ENCODE results near the gene GABRA5.
"Not testable (repeated sequence)": the region's sequence is repeated elsewhere in the genome, so short reads cannot be mapped to it uniquely, and the experiment has no call there.

Gene GABRA5
- total RNA-seq = 0 reads per million in 2 experiments

DNA sequence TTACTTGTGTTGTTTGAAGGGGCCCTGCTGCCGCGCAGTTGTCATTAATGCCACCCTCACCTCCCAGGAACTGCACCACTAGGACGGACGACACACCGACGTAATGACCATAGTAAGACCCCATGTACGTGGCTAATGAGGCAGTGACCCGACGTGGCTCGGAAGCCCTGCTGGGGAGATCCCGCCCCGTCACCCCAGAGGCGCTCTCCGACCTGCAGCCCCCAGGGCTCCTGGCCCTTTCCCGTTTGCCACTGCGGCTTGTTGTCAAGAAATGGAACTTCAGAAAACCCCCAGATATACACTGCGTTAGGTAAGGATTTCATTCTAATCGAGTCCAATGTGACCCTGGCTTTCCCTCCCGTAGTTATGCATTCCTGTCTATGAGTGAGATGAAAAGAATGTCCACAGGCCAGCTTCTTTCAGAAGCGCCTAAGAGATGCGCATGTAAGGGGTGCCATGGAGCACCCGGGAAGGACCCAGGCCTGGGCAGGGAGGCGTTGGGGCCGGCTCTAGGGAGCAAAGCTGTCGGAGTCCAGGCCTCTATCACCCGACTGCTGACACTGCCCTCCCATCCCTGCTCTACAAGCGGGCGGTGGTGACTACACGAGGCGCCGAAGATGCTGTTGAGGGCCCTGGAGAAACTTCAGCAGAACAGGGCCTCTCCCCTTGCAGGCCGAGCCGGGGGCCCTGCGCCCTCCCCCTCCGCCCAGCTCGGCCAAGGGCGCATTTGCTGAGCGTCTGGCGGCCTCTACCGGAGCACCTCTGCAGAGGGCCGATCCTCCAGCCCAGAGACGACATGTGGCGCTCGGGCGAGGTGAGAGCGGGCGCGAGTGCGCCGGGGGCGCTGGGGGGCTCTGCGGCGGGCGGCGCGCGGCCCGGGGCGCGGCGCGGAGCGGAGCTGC is at the start of gene GABRA5:
GABRA5 (plus strand) TSS at position 765 of the 902 bp plus-strand sequence. CDS start 2,187 bp downstream, outside the sequence.
- no peak for DNase-seq (ENCODE audit: low read depth)

DNA sequence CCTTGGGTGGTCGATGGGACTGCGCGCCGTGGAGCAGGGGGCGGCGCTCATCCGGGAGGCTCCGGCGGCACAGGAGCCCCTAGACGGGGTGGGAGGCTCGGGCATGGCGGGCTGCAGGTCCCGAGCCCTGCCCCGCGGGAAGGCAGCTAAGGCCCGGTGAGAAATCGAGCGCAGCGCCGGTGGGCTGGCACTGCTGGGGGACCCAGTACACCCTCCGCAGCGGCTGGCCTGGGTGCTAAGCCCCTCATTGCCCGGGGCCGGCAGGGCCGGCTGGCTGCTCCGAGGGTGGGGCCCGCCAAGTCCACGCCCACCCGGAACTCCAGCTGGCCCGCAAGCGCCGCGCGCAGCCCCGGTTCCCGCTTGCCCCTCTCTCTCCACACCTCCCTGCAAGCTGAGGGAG is 35.7 kb upstream of the GABRA5 start:
- DNase-seq (ENCODE audit: low read depth) = not testable (repeated sequence)

DNA sequence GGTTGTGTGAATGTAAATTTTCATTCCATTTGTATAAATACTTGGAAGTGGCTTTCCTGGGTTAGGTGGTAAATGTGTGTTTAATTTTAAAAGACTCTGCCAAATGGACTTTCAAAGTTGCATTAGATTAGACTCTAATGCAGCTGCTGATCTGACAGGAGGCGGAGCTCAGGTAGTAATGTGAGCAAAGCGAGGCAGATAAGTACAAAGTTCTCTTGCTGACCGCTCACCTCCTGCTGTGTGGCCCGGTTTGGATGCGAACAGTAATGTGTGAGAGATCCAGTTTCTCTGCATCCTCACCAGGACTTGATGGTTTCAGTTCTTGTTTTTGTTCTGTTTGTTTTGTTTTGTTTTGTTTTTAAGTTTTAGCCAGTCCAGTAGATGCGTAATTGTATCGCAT is 34.9 kb upstream of the GABRA5 start:
- DNase-seq (ENCODE audit: low read depth) = no peak

DNA sequence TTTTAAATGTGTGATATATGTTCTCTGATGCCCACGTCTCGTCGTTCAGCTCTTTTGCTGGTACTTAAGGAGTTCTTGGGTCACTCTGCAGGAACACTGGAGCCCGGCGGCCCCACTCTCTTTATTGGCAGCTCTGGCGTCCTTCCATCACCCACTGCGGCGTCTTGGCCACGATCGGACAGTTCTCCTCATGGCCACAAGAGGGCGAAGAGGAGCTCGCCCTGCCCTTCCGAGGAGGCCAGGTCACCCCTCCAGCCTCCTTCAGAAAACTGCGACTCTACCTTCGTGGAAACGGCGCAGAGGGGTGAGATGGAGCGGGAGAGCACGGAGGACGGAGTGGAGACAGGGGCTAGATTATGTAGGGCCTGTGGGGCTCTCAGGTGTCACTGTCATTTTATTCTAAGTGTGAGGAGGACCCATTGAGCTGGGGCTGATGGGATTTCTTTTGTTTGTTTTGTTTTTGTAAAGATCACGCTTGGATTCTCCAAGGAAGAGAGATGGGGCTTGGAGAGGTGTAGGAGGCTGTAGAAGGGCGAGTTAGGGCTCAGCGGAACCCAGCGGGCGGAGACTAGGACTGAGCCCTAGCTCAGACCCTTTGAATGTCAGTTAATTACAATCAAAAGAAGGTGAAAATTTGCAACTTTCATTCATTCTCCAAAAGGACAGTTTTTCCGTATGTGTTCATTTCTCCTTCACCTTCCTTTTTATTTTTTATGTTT is 28.0 kb upstream of the GABRA5 start:
- DNase-seq (ENCODE audit: low read depth) = no peak

DNA sequence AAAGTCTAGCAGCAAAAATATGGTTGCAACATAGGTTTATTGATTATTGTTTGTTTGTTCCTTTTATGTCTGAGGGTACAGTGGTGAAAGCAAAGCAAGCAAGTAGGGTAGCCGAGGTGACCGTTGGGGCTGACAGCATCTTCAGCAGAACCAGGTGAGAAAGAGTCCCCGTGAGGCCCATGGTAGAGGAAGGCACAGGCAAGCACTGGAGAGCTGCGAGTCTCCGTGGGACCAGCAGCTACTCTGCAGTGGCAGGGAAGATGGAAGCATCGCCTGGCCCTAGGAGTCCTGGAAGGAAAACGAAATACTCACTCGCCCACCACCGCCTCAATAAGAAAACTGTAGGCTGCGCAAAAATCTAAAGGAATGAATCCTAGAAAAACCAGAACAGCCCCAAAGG is 25.3 kb upstream of the GABRA5 start:
- DNase-seq (ENCODE audit: low read depth) = no peak

DNA sequence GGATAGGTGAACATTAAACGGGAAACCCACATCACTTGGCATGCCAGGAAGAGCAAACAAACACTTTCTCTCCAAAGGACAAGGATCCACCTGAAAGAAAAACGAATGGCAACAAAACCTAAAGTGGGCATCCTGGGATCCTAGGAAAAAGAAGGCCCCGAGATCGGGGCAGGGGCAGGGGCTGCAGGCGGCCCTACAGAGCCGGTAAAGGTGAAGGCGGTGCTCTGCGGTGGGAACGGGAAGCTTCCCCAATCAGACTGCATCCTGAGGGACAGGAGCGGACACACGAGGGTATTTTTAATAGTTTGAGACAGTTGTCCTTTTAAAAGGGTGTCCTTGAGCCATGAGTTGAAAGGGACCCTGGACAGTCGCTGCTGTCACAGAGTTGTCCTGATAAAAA is 24.9 kb upstream of the GABRA5 start:
- DNase-seq (ENCODE audit: low read depth) = no peak

DNA sequence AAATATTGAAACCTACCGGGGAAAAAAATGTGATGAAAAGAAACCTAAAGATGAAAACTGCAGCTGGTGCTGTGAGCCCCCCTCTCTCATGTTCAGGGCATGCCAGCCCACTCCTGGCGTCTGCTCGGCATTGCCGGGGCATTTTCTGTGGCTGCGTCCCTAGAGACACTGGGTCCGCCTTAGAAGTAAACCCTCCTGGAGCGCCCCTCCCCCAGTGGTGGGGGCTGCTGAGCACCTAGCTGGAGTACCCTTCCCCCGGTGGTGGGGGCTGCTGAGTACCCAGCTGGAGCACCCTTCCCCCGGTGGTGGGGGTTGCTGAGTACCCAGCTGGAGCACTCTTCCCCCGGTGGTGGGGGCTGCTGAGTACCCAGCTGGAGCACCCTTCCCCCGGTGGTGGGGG is 24.5 kb upstream of the GABRA5 start:
- no peak for DNase-seq (ENCODE audit: low read depth)

DNA sequence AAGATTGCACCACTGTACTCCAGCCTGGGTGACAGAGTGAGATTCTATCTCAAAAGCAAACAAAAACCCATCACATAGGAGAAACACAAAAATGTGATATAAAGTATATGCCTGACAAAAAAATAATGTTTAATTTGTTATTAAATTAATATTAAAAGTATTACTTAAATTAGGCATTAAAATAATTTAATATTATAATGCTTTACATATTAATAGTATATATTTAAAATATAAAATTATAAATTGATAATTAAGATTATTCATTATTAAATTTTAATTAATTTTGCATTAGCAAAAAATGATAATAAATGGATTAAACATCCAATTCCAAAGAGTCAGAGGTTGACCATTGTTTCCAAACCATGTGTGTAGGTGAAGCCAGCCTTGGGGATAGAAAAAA is 22.0 kb upstream of the GABRA5 start:
- DNase-seq (ENCODE audit: low read depth) = no peak

DNA sequence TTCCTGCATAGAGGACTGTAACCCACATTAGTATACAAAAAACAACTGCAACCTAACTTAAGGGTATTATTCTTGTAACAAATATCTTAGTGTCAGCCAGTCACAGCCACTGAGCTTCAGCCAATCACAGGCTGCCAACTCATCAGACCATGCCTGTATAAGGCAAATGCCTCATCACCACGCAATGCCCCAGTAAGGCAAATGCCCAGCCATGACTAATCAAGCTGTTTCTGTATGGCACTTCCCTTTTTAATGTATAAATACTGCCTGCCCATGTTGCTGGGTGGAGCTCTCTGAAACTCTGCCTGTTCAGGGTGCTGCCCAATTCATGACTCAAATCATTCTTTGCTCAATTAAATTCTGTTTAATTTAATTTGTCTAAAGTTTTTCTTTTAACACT is 18.4 kb upstream of the GABRA5 start:
- no peak for DNase-seq (ENCODE audit: low read depth)

DNA sequence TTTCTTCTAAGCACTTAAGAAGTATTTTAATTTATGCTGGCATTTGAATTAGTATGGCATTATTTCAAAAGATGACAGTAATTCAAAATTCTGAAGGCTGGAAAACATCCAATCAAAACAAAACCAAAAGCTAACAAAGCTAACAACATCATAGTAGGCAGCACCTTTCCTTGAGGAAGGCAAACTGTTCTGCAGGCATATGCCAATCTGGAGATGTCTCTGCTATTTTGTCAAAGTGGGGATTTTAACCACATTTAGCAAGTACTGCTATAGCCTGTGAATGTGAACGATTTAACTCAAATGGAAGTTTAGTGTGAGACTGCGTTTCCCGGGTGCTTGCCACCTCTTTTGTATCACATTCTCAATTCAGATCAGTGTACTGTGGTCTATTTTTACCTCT is 16.7 kb upstream of the GABRA5 start:
- no peak for DNase-seq (ENCODE audit: low read depth)

DNA sequence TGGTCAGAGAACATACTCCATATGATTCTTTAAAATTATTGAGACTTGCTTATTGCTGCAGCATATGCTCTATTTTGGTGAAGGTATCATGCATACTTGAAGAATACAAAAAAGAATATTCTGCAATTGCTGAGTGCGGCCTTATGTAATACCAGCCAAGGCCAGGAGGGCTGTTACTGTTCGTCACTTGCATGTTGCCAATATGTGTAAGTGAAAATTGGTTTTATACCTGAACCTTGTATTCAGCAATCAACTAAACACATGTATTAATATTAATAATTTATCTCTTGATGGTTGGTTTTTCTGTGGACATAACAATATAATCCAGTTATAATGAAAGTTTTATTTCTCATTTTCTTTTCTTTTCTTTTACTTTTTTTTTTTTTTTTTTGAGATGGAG is 13.9 kb upstream of the GABRA5 start:
- no peak for DNase-seq (ENCODE audit: low read depth)

DNA sequence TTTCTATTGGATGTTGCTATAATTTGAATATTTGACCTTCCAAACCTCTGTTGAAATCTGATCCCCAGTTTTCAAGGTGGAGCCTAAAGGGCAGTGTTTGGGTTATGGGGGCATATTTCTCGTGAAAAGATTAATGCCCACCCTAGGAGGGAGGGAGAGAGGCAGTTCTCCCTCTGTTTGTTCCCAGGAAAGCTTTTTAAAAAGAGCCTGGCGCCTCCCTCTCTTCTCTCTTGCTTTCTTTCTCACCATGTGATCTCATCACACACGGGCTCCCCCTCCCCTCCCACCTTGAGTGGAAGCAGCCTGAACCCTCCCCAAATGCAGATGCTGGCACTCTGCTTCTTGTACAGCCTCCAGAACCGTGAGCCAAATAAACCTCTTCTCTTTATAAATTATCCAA is 12.4 kb upstream of the GABRA5 start:
- no peak for DNase-seq (ENCODE audit: low read depth)

DNA sequence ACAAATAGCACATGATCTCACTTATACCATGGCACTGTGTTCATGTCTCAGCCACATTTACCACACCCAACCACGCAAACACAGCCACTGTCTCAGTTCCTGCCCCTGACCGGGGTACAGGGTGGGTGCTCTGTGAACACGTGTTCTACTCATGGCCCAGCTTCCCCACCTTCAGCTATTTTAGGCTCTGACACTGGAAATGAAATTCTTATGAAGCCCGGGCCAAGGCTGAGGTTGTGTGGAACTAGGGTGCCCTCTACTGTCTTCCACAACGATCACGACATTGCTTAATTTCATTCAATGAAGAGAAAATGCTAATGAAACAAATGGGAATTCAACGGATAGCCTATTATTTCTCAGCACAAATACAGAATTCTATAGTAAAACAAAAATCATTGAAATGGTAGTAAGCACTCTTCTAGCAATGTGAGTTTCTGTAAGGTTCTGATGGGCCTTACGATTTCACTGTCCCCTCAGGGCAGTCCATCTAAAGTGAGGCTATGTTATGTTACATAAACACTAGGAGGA is 2.1 kb upstream of the GABRA5 start:
- DNase-seq (ENCODE audit: low read depth) = no peak

DNA sequence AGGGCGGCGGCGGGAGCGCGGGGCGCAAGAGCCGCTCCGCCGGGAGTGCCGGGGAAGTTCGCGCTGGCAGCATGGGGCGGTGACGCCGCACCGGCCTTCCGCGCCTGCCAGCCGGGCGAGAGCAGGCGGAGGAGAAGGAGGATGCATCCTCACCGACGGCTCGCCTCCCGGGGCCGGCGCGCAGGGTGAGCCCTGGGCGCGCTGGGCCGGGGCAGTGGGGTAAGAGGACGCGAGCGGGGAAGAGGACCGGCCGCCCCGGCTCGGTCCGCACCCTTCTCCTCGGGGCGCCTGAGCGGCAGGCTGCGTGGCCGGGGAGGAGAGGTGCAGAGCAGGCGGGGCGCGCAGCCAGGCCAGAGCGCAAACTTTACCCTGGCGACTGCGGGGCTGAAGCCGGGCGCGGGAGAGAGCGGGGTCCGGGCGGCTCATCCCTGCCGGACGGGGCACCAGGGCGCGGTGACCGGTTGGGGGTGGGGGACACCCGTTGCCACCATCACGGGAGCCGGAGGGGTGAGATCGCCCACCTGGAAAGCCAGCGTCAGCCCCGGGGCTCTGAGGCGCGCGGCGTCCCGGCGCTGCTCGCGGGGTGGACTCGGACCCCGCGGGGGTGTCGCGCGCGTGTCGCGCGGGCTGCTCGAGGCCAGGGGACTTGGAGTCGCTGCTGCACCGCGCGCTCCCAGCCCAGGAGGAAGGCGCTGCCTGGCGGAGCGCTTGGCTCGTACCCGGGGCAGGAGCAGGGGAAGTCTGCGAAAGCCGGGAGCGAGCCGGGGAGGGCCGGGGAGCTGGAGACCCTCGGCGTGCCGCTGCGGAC is 542 bp downstream of the GABRA5 start:
- no peak for DNase-seq (ENCODE audit: low read depth)

DNA sequence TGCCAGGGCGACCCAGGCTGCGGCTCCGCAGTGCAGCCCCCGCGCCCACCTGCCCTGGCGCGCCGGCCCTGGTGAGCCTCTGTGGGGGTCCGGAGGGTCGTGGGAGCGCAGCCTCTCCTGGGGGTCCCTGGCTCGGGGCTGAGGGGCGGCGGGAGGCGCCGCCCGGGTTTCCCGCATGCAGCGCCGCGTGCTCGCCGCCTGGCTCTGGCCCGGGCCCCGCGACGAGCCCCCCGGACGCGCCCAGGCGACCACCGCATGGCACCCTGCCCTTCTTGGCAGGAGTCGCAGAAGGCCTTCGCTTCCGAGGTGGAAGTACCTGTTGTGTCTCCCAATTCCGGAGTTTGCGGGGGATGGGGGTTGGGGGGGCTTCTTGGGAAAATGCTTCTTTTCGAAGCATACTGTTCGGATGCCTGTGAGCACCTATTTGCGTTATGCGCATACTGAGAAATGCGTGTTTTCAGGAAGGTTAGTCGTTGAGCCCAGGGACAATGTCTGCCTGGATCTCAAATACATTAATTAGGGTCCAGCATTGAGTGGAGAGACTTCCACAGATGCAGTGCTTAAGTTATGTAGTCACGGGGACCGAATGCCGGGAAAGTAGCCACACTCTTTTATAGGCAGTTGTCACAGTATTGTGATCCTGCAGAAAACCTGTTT is 1.3 kb downstream of the GABRA5 start:
- no peak for DNase-seq (ENCODE audit: low read depth)

DNA sequence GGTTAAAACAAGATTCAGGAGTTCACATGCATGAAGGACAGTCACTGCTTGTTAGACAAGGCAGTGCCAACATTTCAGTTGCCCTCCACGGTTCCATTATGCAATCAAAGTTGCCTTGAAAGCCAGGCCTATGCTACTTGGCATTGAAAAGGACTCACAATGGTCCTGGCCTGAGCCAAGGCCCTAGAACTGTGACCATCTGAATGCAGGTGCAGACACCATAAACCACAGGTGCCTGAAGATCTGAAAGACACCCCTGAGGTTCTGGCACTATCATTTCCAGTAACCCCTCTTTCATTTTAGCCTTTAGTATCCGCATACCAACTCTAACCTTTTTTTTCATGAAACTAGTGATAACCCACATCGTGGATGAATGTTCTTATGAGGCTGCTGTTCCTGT is 2.8 kb downstream of the GABRA5 start:
- no peak for DNase-seq (ENCODE audit: low read depth)

DNA sequence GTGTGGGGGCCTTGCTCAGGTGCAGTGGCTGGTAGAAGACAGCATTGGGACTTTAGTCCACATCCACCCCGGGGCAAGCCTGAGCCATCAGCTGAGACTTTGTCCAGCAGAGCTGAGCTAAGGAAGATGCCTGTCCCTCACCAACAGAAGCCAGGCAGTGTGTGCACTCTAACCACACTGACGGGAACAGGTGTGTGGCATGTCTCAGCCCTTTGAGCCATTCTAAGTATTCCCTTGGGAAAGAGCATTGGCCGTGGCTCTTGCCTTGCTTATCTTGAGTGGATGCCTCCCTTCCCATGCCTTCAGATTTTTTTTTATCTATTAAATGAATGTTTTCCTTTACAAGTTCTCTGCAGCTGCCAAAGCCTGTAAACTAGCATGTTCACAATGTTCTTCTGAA is 3.5 kb downstream of the GABRA5 start:
- no peak for DNase-seq (ENCODE audit: low read depth)

DNA sequence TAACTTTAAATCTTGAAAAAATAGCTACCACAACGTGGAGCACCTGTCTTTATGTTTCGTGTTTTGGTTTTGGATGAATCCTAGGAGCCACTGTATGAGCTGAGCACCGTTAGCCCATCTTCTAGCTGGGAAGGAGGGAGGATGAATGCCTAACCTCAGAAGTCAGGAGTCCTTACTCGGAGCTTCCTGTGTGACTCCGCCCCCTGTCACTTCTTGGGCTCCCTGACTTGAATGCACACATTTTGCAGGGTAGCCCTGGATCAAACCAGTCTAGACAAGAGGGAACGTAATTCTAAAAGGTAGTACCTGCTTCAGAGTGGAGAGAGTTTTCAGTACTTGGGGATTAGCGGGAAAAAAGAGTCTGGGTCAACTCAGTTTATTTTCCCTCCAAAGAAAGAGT is 5.3 kb downstream of the GABRA5 start:
- DNase-seq (ENCODE audit: low read depth) = no peak

DNA sequence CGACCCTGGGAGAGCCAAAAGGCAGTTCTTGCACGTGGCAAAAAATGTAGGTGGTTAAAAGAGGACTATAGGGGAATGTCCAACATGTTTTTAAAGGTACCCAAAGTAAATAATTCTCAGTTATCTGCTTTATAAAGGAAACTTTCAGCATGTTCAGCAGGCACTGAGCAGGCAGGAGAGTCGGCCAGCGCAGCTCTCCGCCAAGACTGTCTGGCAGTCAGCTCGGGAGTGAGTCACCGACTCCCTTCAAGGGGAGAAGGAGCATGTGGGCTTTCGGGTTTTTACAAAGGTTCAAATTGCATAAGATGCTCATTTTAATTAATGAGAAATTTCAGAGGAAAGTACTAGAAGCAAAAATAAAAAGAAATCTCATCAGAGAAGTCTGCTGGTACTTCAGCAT is 7.0 kb downstream of the GABRA5 start:
- no peak for DNase-seq (ENCODE audit: low read depth)

DNA sequence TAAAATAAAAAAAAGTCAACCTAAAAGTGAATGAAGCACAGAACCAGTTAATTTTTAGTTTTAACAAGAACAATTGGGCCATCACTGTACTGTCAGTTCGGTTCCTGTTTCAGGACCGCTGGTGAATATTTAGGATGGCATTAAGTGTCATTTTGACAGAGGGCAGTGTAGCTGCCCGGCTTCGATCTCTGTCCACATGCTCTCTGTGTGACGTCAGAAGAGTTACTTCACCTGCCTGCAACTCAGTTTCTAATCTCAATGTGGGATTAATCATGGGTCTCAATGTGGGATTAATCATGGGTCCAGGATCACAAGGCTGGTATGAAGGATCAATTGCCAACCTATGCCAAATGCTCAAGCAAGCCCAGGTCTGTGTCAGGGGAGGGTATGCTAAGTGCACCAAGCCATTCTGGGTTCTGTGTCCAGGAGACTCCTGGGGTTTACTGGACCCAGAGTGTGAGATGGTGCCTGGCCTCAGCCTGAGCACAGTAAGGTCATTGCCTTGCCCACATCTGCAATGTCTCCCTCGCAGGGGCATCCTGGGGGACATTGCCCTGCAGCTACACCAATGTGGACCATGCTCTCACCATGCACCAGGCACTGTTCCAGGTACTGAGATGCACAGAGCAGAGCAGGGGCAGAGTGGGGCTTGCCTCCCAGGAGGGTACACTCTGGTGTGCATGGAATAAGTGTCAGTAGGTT is 8.1 kb downstream of the GABRA5 start:
- no peak for DNase-seq (ENCODE audit: low read depth)

DNA sequence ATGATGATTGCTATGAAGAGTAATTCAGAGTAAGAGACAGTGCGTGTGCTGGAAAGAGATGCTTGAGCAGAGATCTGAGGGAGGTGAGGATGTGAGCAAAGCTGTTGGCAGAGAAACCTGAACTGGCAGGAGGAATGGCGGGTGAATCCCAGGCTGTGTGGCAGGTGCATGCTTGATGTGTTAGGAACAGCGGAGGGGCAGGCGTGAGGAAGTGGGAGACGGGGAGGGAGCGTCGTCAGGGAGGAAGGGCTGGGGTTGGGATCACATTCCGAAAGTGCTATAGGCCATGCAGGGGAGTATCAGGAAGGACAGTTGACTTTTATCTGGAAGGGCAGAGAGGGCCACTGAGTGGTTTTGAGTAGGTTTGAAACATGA is 8.6 kb downstream of the GABRA5 start:
- DNase-seq (ENCODE audit: low read depth) = no peak
